Retina (tissue), 1 donor: ENCODE measurements around the gene CRACR2B.

Experiments
- DNase-seq: peaks from one replicate; pipeline ENCODE4 v3.0.0-alpha.2; 2016

CRACR2B gene

GRCh38 chr11:827146-827896, 398 bp upstream of the CRACR2B start:
- DNase-seq: peak; percentile 72

GRCh38 chr11:828506-829175, 922 bp downstream of the CRACR2B start:
- peak; percentile 85 for DNase-seq

- DNase-seq: no peak
Measured at GRCh38 chr11:829176-829846, 1.6 kb downstream of the CRACR2B start.

GRCh38 chr11:829847-830294, 2.2 kb downstream of the CRACR2B start:
- DNase-seq: no peak

- peak; percentile 88 for DNase-seq
Measured at GRCh38 chr11:830295-831117, 2.8 kb downstream of the CRACR2B start.

GRCh38 chr11:831118-831864, 3.6 kb downstream of the CRACR2B start:
- DNase-seq: peak; percentile 56

- no peak for DNase-seq
Measured at GRCh38 chr11:831961-832528, 4.3 kb downstream of the CRACR2B start.

- peak; percentile 89 for DNase-seq
Measured at GRCh38 chr11:832529-833113, 4.9 kb downstream of the CRACR2B start, which contains the start of gene CD151. CD151 (plus strand) TSS chr11:832952; CDS start chr11:836070, 3,118 bp downstream.

- DNase-seq: peak; percentile 91
Measured at GRCh38 chr11:833114-833791, 5.5 kb downstream of the CRACR2B start.

- DNase-seq: peak; percentile 52
Measured at GRCh38 chr11:833849-834311, 6.2 kb downstream of the CRACR2B start.

GRCh38 chr11:834371-835316, 6.9 kb downstream of the CRACR2B start:
- DNase-seq: peak; percentile 49

- DNase-seq: no peak
Measured at GRCh38 chr11:836274-836673, 8.6 kb downstream of the CRACR2B start.

GRCh38 chr11:836700-837099, 9.0 kb downstream of the CRACR2B start:
- no peak for DNase-seq

GRCh38 chr11:837189-837989, 9.7 kb downstream of the CRACR2B start:
- DNase-seq: no peak

GRCh38 chr11:837990-838307, 10.2 kb downstream of the CRACR2B start:
- no peak for DNase-seq

GRCh38 chr11:838441-839279, 10.9 kb downstream of the CRACR2B start:
- no peak for DNase-seq

- DNase-seq: no peak
Measured at GRCh38 chr11:839280-839623, 11.5 kb downstream of the CRACR2B start.
